DOHH2 (cell line): Measurements from ENCODE around the gene CNTNAP3.
"Not testable (repeated sequence)": the region's sequence is repeated elsewhere in the genome, so short reads cannot be mapped to it uniquely, and the experiment has no call there.

Source experiments
- H3F3A ChIP-seq: fragments of 200-600 bp; sonication (generic), shearing (Covaris generic); 2 replicates; pipeline ENCODE4 v1.6.0; 2016; ENCODE audit warnings: antibody characterized with exemption, mild to moderate bottlenecking; ENCODE audit not compliant: control insufficient read depth, insufficient read depth
- H3K27ac ChIP-seq: fragments of 200-600 bp; sonication (generic); 2 replicates; pipeline ENCODE4 v1.5.1; 2014; ENCODE audit warnings: low read depth, mild to moderate bottlenecking, low read length, moderate library complexity
- H3K27me3 ChIP-seq: fragments of 200-600 bp; sonication (generic); 2 replicates; pipeline ENCODE4 v1.6.1; 2014; ENCODE audit warnings: mild to moderate bottlenecking, low read length, mixed read lengths; ENCODE audit not compliant: control insufficient read depth
- H3K36me3 ChIP-seq: fragments of 200-600 bp; sonication (generic); 2 replicates; pipeline ENCODE4 v1.6.1; 2014; ENCODE audit warnings: mild to moderate bottlenecking, low read length, moderate library complexity, mixed read lengths; ENCODE audit not compliant: control insufficient read depth
- H3K4me1 ChIP-seq: fragments of 200-600 bp; sonication (generic); 2 replicates; pipeline ENCODE4 v1.6.1; 2014; ENCODE audit warnings: mild to moderate bottlenecking, low read length, mixed read lengths; ENCODE audit not compliant: control insufficient read depth
- H3K4me2 ChIP-seq: fragments of 200-600 bp; sonication (generic); 2 replicates; pipeline ENCODE4 v1.6.0; 2014; ENCODE audit warnings: mild to moderate bottlenecking, low read length, moderate library complexity
- H3K4me3 ChIP-seq: fragments of 200-600 bp; sonication (generic); 2 replicates; pipeline ENCODE4 v1.5.1; 2014; ENCODE audit warnings: mild to moderate bottlenecking, low read length, mixed read lengths
- H3K79me2 ChIP-seq: fragments of 200-600 bp; sonication (generic); 2 replicates; pipeline ENCODE4 v1.6.1; 2014; ENCODE audit warnings: mild to moderate bottlenecking, low read length, mixed read lengths; ENCODE audit not compliant: control insufficient read depth
- H3K9me2 ChIP-seq: fragments of 200-600 bp; sonication (generic); replicated peaks from 2 replicates; pipeline ENCODE4 v1.6.1; 2014; ENCODE audit warnings: mild to moderate bottlenecking, low read length, mixed read lengths; ENCODE audit not compliant: control insufficient read depth
- H3K9me3 ChIP-seq: fragments of 200-600 bp; sonication (generic); 2 replicates; pipeline ENCODE4 v1.6.1; 2014; ENCODE audit warnings: antibody characterized with exemption, low read length, mixed read lengths; ENCODE audit not compliant: control insufficient read depth, insufficient read depth
- H4K20me1 ChIP-seq: fragments of 200-600 bp; sonication (generic); 2 replicates; pipeline ENCODE4 v1.6.0; 2014; ENCODE audit warnings: low read depth, mild to moderate bottlenecking, antibody characterized with exemption, low read length, moderate library complexity; ENCODE audit not compliant: control insufficient read depth, insufficient read depth

The CNTNAP3 gene

GRCh38 chr9:39067683-39068082, 220.3 kb downstream of the CNTNAP3 start:
- not testable (repeated sequence) for H3K4me3 ChIP-seq, H3K9me3 ChIP-seq, H3K4me1 ChIP-seq, H3K79me2 ChIP-seq, H3K4me2 ChIP-seq, H3K9me2 ChIP-seq, H3F3A ChIP-seq, H4K20me1 ChIP-seq, H3K27ac ChIP-seq, H3K27me3 ChIP-seq, H3K36me3 ChIP-seq

GRCh38 chr9:39062966-39063365, 225.0 kb downstream of the CNTNAP3 start:
- H3K4me1 ChIP-seq, H3K27ac ChIP-seq, H3K9me2 ChIP-seq, H3K4me2 ChIP-seq, H3K9me3 ChIP-seq, H3K4me3 ChIP-seq, H3K27me3 ChIP-seq, H3F3A ChIP-seq, H4K20me1 ChIP-seq, H3K36me3 ChIP-seq, H3K79me2 ChIP-seq: not testable (repeated sequence)

- H3F3A ChIP-seq, H3K4me2 ChIP-seq, H3K27ac ChIP-seq: not testable (repeated sequence)
Measured at GRCh38 chr9:39054453-39054852, 233.5 kb downstream of the CNTNAP3 start.

GRCh38 chr9:39046833-39047232, 241.1 kb downstream of the CNTNAP3 start:
- not testable (repeated sequence) for H4K20me1 ChIP-seq, H3K27me3 ChIP-seq, H3K79me2 ChIP-seq, H3K9me3 ChIP-seq, H3K4me2 ChIP-seq, H3K4me3 ChIP-seq, H3F3A ChIP-seq, H3K4me1 ChIP-seq, H3K36me3 ChIP-seq, H3K9me2 ChIP-seq, H3K27ac ChIP-seq

More at GRCh38 chr9:39054453-39054852, 233.5 kb downstream of the CNTNAP3 start:
- not testable (repeated sequence) for H3K36me3 ChIP-seq, H3K4me3 ChIP-seq, H4K20me1 ChIP-seq, H3K9me2 ChIP-seq, H3K27me3 ChIP-seq, H3K9me3 ChIP-seq, H3K4me1 ChIP-seq, H3K79me2 ChIP-seq

GRCh38 chr9:39042352-39042803, 245.6 kb downstream of the CNTNAP3 start:
- H3K4me3 ChIP-seq, H3K4me2 ChIP-seq, H3K9me3 ChIP-seq, H3K4me1 ChIP-seq, H3K36me3 ChIP-seq, H3K79me2 ChIP-seq, H3K27ac ChIP-seq, H3K9me2 ChIP-seq, H4K20me1 ChIP-seq, H3K27me3 ChIP-seq, H3F3A ChIP-seq: not testable (repeated sequence)

GRCh38 chr9:39041774-39042173, 246.2 kb downstream of the CNTNAP3 start:
- H3F3A ChIP-seq, H3K36me3 ChIP-seq, H3K9me2 ChIP-seq, H4K20me1 ChIP-seq, H3K4me2 ChIP-seq, H3K4me1 ChIP-seq, H3K4me3 ChIP-seq, H3K9me3 ChIP-seq, H3K79me2 ChIP-seq, H3K27me3 ChIP-seq, H3K27ac ChIP-seq: not testable (repeated sequence)

GRCh38 chr9:39039148-39039547, 248.8 kb downstream of the CNTNAP3 start:
- H3K9me3 ChIP-seq, H3K27me3 ChIP-seq, H3K27ac ChIP-seq, H3K79me2 ChIP-seq, H3K36me3 ChIP-seq, H4K20me1 ChIP-seq, H3K4me2 ChIP-seq, H3K9me2 ChIP-seq, H3K4me1 ChIP-seq, H3F3A ChIP-seq, H3K4me3 ChIP-seq: not testable (repeated sequence)

GRCh38 chr9:39038221-39038620, 249.7 kb downstream of the CNTNAP3 start:
- H3K4me3 ChIP-seq, H3K9me2 ChIP-seq, H4K20me1 ChIP-seq, H3K4me1 ChIP-seq, H3K9me3 ChIP-seq, H3K4me2 ChIP-seq, H3K79me2 ChIP-seq, H3K27me3 ChIP-seq, H3F3A ChIP-seq, H3K27ac ChIP-seq, H3K36me3 ChIP-seq: not testable (repeated sequence)

GRCh38 chr9:39033849-39034248, 254.1 kb downstream of the CNTNAP3 start:
- H3K79me2 ChIP-seq, H3K27me3 ChIP-seq, H3K9me3 ChIP-seq, H3K4me1 ChIP-seq, H3K9me2 ChIP-seq, H3F3A ChIP-seq, H3K27ac ChIP-seq, H3K36me3 ChIP-seq, H3K4me2 ChIP-seq, H3K4me3 ChIP-seq, H4K20me1 ChIP-seq: not testable (repeated sequence)
